Mesendoderm (in vitro differentiated cells): ENCODE data around the gene NKAPL.

ENCODE experiments used
- DNase-seq: peaks from one replicate; pipeline ENCODE4 v3.0.0; 2013
- H2AK5ac ChIP-seq: 2 replicates; pipeline ENCODE4 v1.6.1; 2013; ENCODE audit warnings: low read length, inconsistent platforms
- H2BK120ac ChIP-seq: 2 replicates; pipeline ENCODE4 v1.6.1; 2013; ENCODE audit warnings: low read depth, mild to moderate bottlenecking, low read length, moderate library complexity, mixed read lengths
- H2BK15ac ChIP-seq: replicated peaks from 2 replicates; pipeline ENCODE4 v1.6.1; 2013; ENCODE audit warnings: low read depth, mild to moderate bottlenecking, moderate library complexity
- H2BK5ac ChIP-seq: 2 replicates; pipeline ENCODE4 v1.6.1; 2013; ENCODE audit warnings: low read length, inconsistent platforms
- H3K18ac ChIP-seq: 2 replicates; pipeline ENCODE4 v1.6.1; 2013; ENCODE audit warnings: mild to moderate bottlenecking, low read length, mixed read lengths
- H3K23ac ChIP-seq: one replicate; pipeline ENCODE4 v1.6.1; 2013; ENCODE audit warnings: low read length
- H3K27ac ChIP-seq: 2 replicates; pipeline ENCODE4 v1.5.1; 2013; ENCODE audit warnings: low read depth, mild to moderate bottlenecking, inconsistent platforms, low read length, moderate library complexity
- H3K27me3 ChIP-seq: 2 replicates; pipeline ENCODE4 v1.6.1; 2013; ENCODE audit warnings: low read length, control low read depth, mild to moderate bottlenecking, inconsistent platforms; ENCODE audit not compliant: insufficient read depth, poor library complexity
- H3K36me3 ChIP-seq: 2 replicates; pipeline ENCODE4 v1.6.1; 2013; ENCODE audit warnings: low read length, inconsistent platforms; ENCODE audit not compliant: control insufficient read depth, insufficient read depth
- H3K4ac ChIP-seq: one replicate; pipeline ENCODE4 v1.6.1; 2013; ENCODE audit warnings: low read depth, mild to moderate bottlenecking, low read length, moderate library complexity
- H3K4me1 ChIP-seq: 2 replicates; pipeline ENCODE4 v1.6.1; 2013; ENCODE audit warnings: low read depth, low read length, inconsistent platforms; ENCODE audit not compliant: control insufficient read depth
- H3K4me2 ChIP-seq: 2 replicates; pipeline ENCODE4 v1.6.1; 2013; ENCODE audit warnings: low read length
- H3K4me3 ChIP-seq: 2 replicates; pipeline ENCODE4 v1.5.1; 2013; ENCODE audit warnings: mild to moderate bottlenecking, low read length
- H3K56ac ChIP-seq: one replicate; pipeline ENCODE4 v1.6.1; 2013; ENCODE audit warnings: low read length
- H3K79me1 ChIP-seq: 2 replicates; pipeline ENCODE4 v1.6.1; 2013; ENCODE audit warnings: low read length, inconsistent platforms
- H3K79me2 ChIP-seq: 2 replicates; pipeline ENCODE4 v1.6.1; 2013; ENCODE audit warnings: mild to moderate bottlenecking, low read length; ENCODE audit not compliant: control insufficient read depth, insufficient read depth
- H3K9ac ChIP-seq: 2 replicates; pipeline ENCODE4 v1.6.1; 2013; ENCODE audit warnings: low read length, inconsistent platforms
- H4K5ac ChIP-seq: one replicate; pipeline ENCODE4 v1.6.1; 2013; ENCODE audit warnings: low read length
- H4K8ac ChIP-seq: one replicate; pipeline ENCODE4 v1.6.1; 2013; ENCODE audit warnings: low read depth, mild to moderate bottlenecking, control low read depth, low read length, moderate library complexity
- WGBS: extraction: QIAGEN DNeasy Blood & Tissue Kit; methylation state at CpG from one replicate; pipeline ENCODE4 v1.1.7; 2013; ENCODE audit warnings: low lambda C conversion rate, missing lambda C conversion rate; ENCODE audit not compliant: insufficient coverage; ENCODE audit errors: extremely low coverage; 5-methylcytosine and 5-hydroxymethylcytosine counted together

NKAPL gene

DNA sequence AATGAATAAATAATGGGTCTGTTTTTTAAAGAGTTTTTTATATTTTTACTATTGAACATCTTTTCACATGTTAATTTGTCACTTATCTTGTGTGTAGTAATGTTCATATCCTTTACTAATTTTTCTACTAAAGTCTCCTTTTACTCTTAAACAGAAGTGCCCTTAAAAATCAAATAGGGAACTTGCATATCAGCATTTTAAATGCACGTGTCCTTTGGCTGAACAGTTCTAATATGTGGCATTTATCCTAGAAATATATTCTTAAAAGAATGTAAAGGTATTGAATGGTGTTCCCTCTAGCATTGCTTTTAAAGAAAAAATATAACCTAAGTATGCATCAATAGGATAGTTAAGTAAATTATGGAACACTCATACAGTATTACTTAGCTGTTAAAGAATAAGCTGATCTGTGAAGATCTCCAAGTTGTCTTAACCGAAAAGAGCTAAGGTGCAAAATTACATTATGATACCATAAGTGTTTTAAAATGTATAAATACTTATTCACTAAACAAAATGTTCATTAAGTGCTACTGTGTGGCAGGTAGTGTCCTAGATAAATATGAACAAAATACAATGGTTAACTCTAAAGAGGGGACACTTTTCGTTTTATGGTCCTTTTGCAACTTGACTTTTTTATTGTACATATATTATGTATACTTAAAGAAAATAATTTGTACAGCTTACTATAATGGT lies 21.6 kb downstream of the NKAPL start:
- no CpG with 5 or more reads among the region's 3 CpGs for WGBS
- no peak overlapping the region for H2AK5ac ChIP-seq
- peaks cover 2% of the 10 kb centered on the region for H3K79me1 ChIP-seq
- H2BK120ac ChIP-seq, result no peak overlapping the region
- no peak overlapping the region for H3K4me3 ChIP-seq
- H3K27ac ChIP-seq, result no peak overlapping the region
- H3K79me2 ChIP-seq, result peaks cover 8% of the 10 kb centered on the region
- H3K4me1 ChIP-seq, result peaks cover 2% of the 10 kb centered on the region
- H3K23ac ChIP-seq, result no peak overlapping the region
- peak overlapping the region; percentile 68 for H3K9ac ChIP-seq
- H3K4me2 ChIP-seq, result peak overlapping the region; percentile 58
- H3K18ac ChIP-seq, result no peak overlapping the region
- no peak overlapping the region for H3K4ac ChIP-seq
- H2BK15ac ChIP-seq, result no peak overlapping the region
- H4K8ac ChIP-seq, result no peak overlapping the region
- no peak for DNase-seq
- H3K36me3 ChIP-seq, result peaks cover 6% of the 10 kb centered on the region
- H2BK5ac ChIP-seq, result no peak overlapping the region
- H3K27me3 ChIP-seq, result no peaks in the 10 kb centered on the region
- no peak overlapping the region for H4K5ac ChIP-seq
- peak overlapping the region; percentile 81 for H3K56ac ChIP-seq

DNA sequence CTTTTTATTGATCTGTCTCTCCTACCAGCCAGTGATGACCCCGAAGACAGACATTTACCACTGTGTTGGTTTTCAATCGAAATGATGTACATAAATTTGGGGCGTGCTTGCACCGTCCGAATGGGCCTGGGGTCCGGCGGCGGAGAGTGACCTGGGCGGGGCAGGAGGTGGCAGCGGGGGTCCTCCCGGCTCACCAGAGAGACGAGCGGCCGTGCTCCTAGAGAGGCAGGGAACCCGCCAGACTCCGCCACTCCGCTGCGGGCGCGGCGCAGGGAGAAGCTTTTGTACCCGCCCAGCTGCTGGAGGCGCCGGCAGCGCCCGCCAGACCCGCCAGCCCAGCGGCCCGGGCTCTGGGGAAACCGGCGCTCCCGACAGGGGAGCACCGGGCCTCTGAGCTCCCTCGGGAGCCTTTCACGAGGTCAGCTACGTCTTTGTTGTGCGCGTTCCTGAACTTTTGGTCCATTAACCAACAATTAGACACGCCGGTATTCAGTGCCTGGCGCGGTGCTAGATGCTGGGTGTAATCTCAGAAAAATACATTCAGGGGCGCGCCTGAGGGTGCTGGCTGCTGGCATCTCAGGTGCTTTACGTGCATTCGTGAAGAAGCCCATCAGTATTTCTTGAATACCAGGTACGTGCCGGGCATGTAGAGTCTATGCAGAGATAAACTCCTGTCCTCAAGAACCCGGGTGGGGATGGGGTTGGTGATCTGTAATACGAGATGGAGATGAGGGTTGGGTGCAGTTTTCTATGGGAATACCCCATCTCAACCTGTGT lies 22.4 kb downstream of the NKAPL start, which contains the start of gene PGBD1:
TSS of gene PGBD1 (plus strand) at position 285 of the 777 bp plus-strand sequence. CDS start 2,242 bp downstream, outside the sequence.
- no peaks in the 10 kb centered on the region for H3K27me3 ChIP-seq
- peaks cover 2% of the 10 kb centered on the region for H3K79me1 ChIP-seq
- no peak within 1 kb of the TSS for H4K8ac ChIP-seq
- no peak within 1 kb of the TSS for H2BK120ac ChIP-seq
- peaks cover 4% of the 10 kb centered on the region for H3K36me3 ChIP-seq
- H2BK5ac ChIP-seq, result no peak within 1 kb of the TSS
- H3K18ac ChIP-seq, result peak within 1 kb of the TSS; percentile 78
- no CpG with 5 or more reads among the region's 50 CpGs for WGBS
- peak within 1 kb of the TSS; percentile 95 for H3K4ac ChIP-seq
- no peak within 1 kb of the TSS for H2AK5ac ChIP-seq
- H3K4me2 ChIP-seq, result peak within 1 kb of the TSS; percentile 91
- peak within 1 kb of the TSS; percentile 90 for H3K9ac ChIP-seq
- peak within 1 kb of the TSS; percentile 97 for H3K56ac ChIP-seq
- peak; percentile 87 for DNase-seq
- no peak within 1 kb of the TSS for H3K23ac ChIP-seq
- H4K5ac ChIP-seq, result no peak within 1 kb of the TSS
- no peak within 1 kb of the TSS for H3K27ac ChIP-seq
- H3K79me2 ChIP-seq, result peaks cover 8% of the 10 kb centered on the region
- no peak within 1 kb of the TSS for H2BK15ac ChIP-seq
- peaks cover 2% of the 10 kb centered on the region for H3K4me1 ChIP-seq
- peak within 1 kb of the TSS; percentile 80 for H3K4me3 ChIP-seq

DNA sequence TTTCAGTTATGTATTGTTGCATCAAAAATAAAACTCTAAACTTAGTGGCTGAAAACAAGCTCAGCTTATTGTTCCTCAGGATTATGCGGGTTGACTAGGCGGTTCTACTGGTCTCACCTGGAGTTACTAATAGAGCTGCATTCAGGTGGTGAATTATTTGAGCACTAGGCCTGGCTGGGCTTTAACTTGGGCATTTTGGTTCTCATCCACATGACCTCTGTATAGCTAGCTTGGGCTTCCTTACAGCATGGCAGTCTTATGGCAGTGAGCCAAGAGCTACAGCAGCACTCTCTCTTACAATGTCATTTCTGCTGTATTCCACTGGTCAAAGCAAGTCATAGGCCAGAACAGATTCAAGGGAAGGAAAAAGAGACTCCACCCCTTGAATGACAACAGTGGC lies 23.8 kb downstream of the NKAPL start:
- Histone ChIP-seq H3K23ac (no peak overlapping the region), H3K4me1 (peaks cover 2% of the 10 kb centered on the region), H3K56ac (no peak overlapping the region), H3K79me2 (peaks cover 8% of the 10 kb centered on the region), H3K79me1 (peaks cover 2% of the 10 kb centered on the region), H2AK5ac (no peak overlapping the region), H2BK120ac (no peak overlapping the region), H3K18ac (no peak overlapping the region), H2BK5ac (no peak overlapping the region), H4K5ac (no peak overlapping the region), H2BK15ac (no peak overlapping the region), H4K8ac (no peak overlapping the region), H3K4me2 (no peak overlapping the region), H3K9ac (no peak overlapping the region), H3K4me3 (no peak overlapping the region), H3K27me3 (no peaks in the 10 kb centered on the region), H3K27ac (no peak overlapping the region), H3K4ac (no peak overlapping the region), H3K36me3 (peaks cover 6% of the 10 kb centered on the region)
- WGBS, result no CpG with 5 or more reads among the region's 2 CpGs
- DNase-seq, result no peak

DNA sequence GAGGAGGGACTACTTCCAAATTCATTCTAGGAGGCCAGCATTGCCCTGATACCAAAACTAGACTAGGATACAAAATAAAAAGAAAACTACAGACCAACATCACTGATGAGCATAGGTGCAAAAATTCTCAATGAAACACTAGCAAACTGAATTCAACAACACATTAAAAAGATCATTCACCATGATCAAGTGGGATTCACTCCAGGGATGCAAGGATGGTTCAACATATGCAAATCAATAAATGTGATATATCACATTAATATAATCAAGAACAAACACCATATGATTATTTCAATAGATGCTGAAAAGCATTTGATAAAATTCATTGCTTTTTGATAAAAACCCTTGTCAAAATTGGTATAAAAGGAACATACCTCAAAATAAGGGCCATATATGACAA lies 32.5 kb downstream of the NKAPL start:
- no peak overlapping the region for H3K9ac ChIP-seq
- H3K4me2 ChIP-seq, result no peak overlapping the region
- H3K18ac ChIP-seq, result no peak overlapping the region
- no peak overlapping the region for H3K4me3 ChIP-seq
- no peak overlapping the region for H2BK5ac ChIP-seq
- no peak overlapping the region for H2AK5ac ChIP-seq
- no peak for DNase-seq
- H2BK120ac ChIP-seq, result no peak overlapping the region
- no peak overlapping the region for H4K8ac ChIP-seq
- H3K27ac ChIP-seq, result no peak overlapping the region
- no peak overlapping the region for H3K56ac ChIP-seq
- no peaks in the 10 kb centered on the region for H3K27me3 ChIP-seq
- H3K4ac ChIP-seq, result no peak overlapping the region
- no peaks in the 10 kb centered on the region for H3K4me1 ChIP-seq
- no peak overlapping the region for H3K23ac ChIP-seq
- H3K79me2 ChIP-seq, result no peaks in the 10 kb centered on the region
- H3K36me3 ChIP-seq, result peaks cover 4% of the 10 kb centered on the region
- no peaks in the 10 kb centered on the region for H3K79me1 ChIP-seq
- H4K5ac ChIP-seq, result no peak overlapping the region
- no peak overlapping the region for H2BK15ac ChIP-seq

DNA sequence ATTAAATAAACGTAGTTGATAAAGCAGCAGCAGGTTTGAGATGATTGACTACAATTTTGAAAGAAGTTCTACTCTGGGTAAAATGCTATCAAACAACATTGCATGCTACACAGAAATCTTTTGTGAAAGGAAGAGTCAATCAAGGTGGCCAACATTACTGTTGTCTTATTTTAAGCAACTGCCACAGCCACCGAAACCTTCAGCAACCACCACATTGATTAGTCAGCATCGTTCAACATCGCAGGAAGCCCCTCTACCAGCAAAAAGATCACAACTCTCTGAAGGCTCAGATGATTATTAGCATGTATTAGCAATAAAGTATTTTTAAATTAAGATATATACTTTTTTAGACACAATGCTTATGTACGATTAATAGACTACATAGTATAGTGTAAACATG lies 36.2 kb downstream of the NKAPL start:
- no peaks in the 10 kb centered on the region for H3K4me1 ChIP-seq
- DNase-seq, result no peak
- H3K27ac ChIP-seq, result no peak overlapping the region
- H3K4ac ChIP-seq, result no peak overlapping the region
- H3K4me3 ChIP-seq, result no peak overlapping the region
- no peak overlapping the region for H2AK5ac ChIP-seq
- no peak overlapping the region for H4K5ac ChIP-seq
- H3K36me3 ChIP-seq, result no peaks in the 10 kb centered on the region
- no peak overlapping the region for H3K4me2 ChIP-seq
- no peak overlapping the region for H3K9ac ChIP-seq
- no peaks in the 10 kb centered on the region for H3K27me3 ChIP-seq
- H3K56ac ChIP-seq, result no peak overlapping the region
- H2BK15ac ChIP-seq, result no peak overlapping the region
- H2BK5ac ChIP-seq, result no peak overlapping the region
- H3K79me1 ChIP-seq, result no peaks in the 10 kb centered on the region
- H4K8ac ChIP-seq, result no peak overlapping the region
- no peak overlapping the region for H3K18ac ChIP-seq
- WGBS, result no CpG with 5 or more reads among the region's 5 CpGs
- H3K79me2 ChIP-seq, result no peaks in the 10 kb centered on the region
- H2BK120ac ChIP-seq, result no peak overlapping the region
- no peak overlapping the region for H3K23ac ChIP-seq
